ENCODE data around the gene TMEM178A. TPM values are rescaled to one million over a fixed set of nuclear protein-coding genes. Genes with fewer than 3 reads are reported as not detected.

TMEM178A gene
- total RNA-seq, 1 donor from 2014 or later: 28.7 TPM

DNA sequence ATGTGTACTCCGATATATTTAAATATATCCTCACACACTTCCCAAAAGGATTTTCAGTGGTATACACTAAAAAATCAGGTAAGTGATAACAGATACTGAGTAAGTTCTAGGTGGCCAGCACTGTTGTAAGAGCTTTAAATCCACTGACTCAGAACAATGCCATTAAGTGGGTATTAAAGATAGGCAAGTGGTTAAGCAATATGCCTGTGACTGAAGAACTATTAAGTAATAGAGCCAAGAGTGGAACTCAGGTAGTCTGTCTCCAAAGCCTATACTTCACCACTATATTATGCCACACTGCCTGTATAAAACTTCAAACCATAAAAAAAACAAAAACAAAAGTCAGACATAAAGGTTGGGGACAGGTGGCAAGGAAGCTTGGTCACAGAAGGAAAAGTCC lies 76.2 kb downstream of the TMEM178A start:
- FAIRE-seq: no peak
- H3K4me2 ChIP-seq (ENCODE audit: low read length): no peak overlapping the region

DNA sequence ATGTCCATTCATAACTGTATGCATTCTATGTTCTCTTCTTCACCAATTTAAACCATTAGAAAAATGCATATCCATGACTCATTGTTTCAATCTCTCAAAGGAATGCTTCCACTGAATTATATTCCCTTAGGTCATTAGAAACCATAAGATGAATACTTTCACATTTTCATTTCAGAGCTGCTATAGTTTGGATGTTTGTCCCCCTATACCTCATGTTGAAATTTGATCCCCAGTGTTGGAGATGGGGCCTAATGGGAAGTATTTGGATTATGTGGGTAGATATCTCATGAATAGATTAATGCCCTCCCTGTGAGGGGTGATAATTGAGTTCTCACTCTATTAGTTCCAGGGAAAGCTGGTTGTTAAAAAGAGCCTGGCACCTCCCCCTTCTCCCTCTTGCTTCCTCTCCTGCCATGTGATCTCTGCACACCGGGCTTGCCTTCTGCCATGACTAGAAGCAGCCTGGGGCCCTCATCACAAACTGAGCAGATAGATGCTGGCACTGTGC lies 77.6 kb downstream of the TMEM178A start:
- Histone ChIP-seq H3K9me3 (ENCODE audit: insufficient read depth, low read depth, low read length) (no peaks in the 10 kb centered on the region), H3K9ac (ENCODE audit: low read length) (peak overlapping the region; percentile 25), H4K20me1 (ENCODE audit: insufficient read depth, low read length) (no peaks in the 10 kb centered on the region), H3K27me3 (ENCODE audit: insufficient read depth, low read length) (no peaks in the 10 kb centered on the region), H3K36me3 (ENCODE audit: insufficient read depth, low read length) (peaks cover 7% of the 10 kb centered on the region), H3K4me3 (ENCODE audit: insufficient read depth, low read depth, low read length) (no peak overlapping the region), H3K4me2 (ENCODE audit: low read length) (peak overlapping the region; percentile 52), H3K27ac (ENCODE audit: low read depth, low read length) (peak overlapping the region; percentile 69), H3K4me1 (ENCODE audit: insufficient read depth, low read length) (peaks cover 18% of the 10 kb centered on the region), H2AFZ (ENCODE audit: low read depth, low read length) (no peak overlapping the region), H3K79me2 (ENCODE audit: insufficient read depth, low read length) (no peaks in the 10 kb centered on the region)
- no peaks in the 10 kb centered on the region for H3K27me3 Mint-ChIP-seq (ENCODE audit: low read depth, unreplicated experiment)
- peaks cover 33% of the 10 kb centered on the region for H3K4me1 Mint-ChIP-seq (ENCODE audit: low read depth, unreplicated experiment)
- FAIRE-seq: peak; percentile 9
- peak overlapping the region; percentile 73 for H3K27ac Mint-ChIP-seq (ENCODE audit: unreplicated experiment)
- H3K36me3 Mint-ChIP-seq (ENCODE audit: low read depth, unreplicated experiment): peaks cover 10% of the 10 kb centered on the region
- TF ChIP-seq, protein P1, sequence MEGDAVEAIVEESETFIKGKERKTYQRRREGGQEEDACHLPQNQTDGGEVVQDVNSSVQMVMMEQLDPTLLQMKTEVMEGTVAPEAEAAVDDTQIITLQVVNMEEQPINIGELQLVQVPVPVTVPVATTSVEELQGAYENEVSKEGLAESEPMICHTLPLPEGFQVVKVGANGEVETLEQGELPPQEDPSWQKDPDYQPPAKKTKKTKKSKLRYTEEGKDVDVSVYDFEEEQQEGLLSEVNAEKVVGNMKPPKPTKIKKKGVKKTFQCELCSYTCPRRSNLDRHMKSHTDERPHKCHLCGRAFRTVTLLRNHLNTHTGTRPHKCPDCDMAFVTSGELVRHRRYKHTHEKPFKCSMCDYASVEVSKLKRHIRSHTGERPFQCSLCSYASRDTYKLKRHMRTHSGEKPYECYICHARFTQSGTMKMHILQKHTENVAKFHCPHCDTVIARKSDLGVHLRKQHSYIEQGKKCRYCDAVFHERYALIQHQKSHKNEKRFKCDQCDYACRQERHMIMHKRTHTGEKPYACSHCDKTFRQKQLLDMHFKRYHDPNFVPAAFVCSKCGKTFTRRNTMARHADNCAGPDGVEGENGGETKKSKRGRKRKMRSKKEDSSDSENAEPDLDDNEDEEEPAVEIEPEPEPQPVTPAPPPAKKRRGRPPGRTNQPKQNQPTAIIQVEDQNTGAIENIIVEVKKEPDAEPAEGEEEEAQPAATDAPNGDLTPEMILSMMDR (IDR thresholded peaks at IDR 0.05; ENCODE audit: insufficient read depth, low read depth, low read length): no peak
- no peak for TF ChIP-seq EZH2 (IDR thresholded peaks at IDR 0.05; ENCODE audit: insufficient read depth, low read length)
- peak; percentile 70 for DNase-seq (ENCODE audit: low read depth)
- no peak overlapping the region for H3K4me3 Mint-ChIP-seq (ENCODE audit: unreplicated experiment)
- no peaks in the 10 kb centered on the region for H3K9me3 Mint-ChIP-seq (ENCODE audit: unreplicated experiment)

More for the DNA sequence above, 76.2 kb downstream of the TMEM178A start:
- Histone ChIP-seq H3K27me3 (ENCODE audit: insufficient read depth, low read length) (no peaks in the 10 kb centered on the region), H2AFZ (ENCODE audit: low read depth, low read length) (no peak overlapping the region), H3K4me3 (ENCODE audit: insufficient read depth, low read depth, low read length) (no peak overlapping the region), H3K9ac (ENCODE audit: low read length) (no peak overlapping the region), H3K79me2 (ENCODE audit: insufficient read depth, low read length) (no peaks in the 10 kb centered on the region), H3K27ac (ENCODE audit: low read depth, low read length) (no peak overlapping the region), H3K36me3 (ENCODE audit: insufficient read depth, low read length) (peaks cover 7% of the 10 kb centered on the region), H4K20me1 (ENCODE audit: insufficient read depth, low read length) (no peaks in the 10 kb centered on the region), H3K4me1 (ENCODE audit: insufficient read depth, low read length) (peaks cover 32% of the 10 kb centered on the region), H3K9me3 (ENCODE audit: insufficient read depth, low read depth, low read length) (no peaks in the 10 kb centered on the region)
- Mint-ChIP-seq H3K27ac (ENCODE audit: unreplicated experiment) (no peak overlapping the region), H3K9me3 (ENCODE audit: unreplicated experiment) (peaks cover 1% of the 10 kb centered on the region), H3K4me1 (ENCODE audit: low read depth, unreplicated experiment) (peaks cover 46% of the 10 kb centered on the region), H3K4me3 (ENCODE audit: unreplicated experiment) (no peak overlapping the region), H3K36me3 (ENCODE audit: low read depth, unreplicated experiment) (peaks cover 6% of the 10 kb centered on the region), H3K27me3 (ENCODE audit: low read depth, unreplicated experiment) (no peaks in the 10 kb centered on the region)
- no peak for DNase-seq (ENCODE audit: low read depth)
- TF ChIP-seq, protein P1 (IDR thresholded peaks at IDR 0.05; ENCODE audit: insufficient read depth, low read depth, low read length): no peak
- TF ChIP-seq EZH2 (IDR thresholded peaks at IDR 0.05; ENCODE audit: insufficient read depth, low read length): no peak

DNA sequence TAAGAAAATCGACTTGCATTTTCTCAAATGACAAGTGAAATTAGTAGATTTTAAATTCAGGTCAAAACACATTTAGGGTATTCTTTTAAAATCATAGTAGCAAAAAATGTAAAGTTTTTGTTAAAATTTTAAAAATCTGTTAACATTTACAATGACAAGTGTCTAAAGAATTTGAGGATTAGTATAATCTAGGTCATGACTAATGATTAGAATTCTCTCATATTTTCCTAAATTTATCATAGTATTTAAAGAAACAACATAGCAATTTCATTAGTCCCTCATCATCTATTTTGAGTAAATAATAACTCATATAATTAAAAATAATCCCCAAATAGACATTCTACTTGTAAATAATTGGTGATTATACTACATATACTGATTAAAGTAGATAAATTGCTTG lies 89.7 kb downstream of the TMEM178A start:
- H4K20me1 ChIP-seq (ENCODE audit: insufficient read depth, low read length): no peaks in the 10 kb centered on the region
- H3K27me3 Mint-ChIP-seq (ENCODE audit: low read depth, unreplicated experiment): no peaks in the 10 kb centered on the region
- peaks cover 31% of the 10 kb centered on the region for H3K36me3 ChIP-seq (ENCODE audit: insufficient read depth, low read length)
- no peak overlapping the region for H3K4me2 ChIP-seq (ENCODE audit: low read length)
- no peaks in the 10 kb centered on the region for H3K4me1 Mint-ChIP-seq (ENCODE audit: low read depth, unreplicated experiment)
- H3K4me3 ChIP-seq (ENCODE audit: insufficient read depth, low read depth, low read length): no peak overlapping the region
- no peak overlapping the region for H3K27ac Mint-ChIP-seq (ENCODE audit: unreplicated experiment)
- no peak overlapping the region for H2AFZ ChIP-seq (ENCODE audit: low read depth, low read length)
- H3K36me3 Mint-ChIP-seq (ENCODE audit: low read depth, unreplicated experiment): peaks cover 17% of the 10 kb centered on the region
- H3K9me3 Mint-ChIP-seq (ENCODE audit: unreplicated experiment): no peaks in the 10 kb centered on the region
- no peaks in the 10 kb centered on the region for H3K9me3 ChIP-seq (ENCODE audit: insufficient read depth, low read depth, low read length)
- H3K9ac ChIP-seq (ENCODE audit: low read length): no peak overlapping the region
- FAIRE-seq: no peak
- no peak overlapping the region for H3K4me3 Mint-ChIP-seq (ENCODE audit: unreplicated experiment)
- no peaks in the 10 kb centered on the region for H3K4me1 ChIP-seq (ENCODE audit: insufficient read depth, low read length)
- H3K79me2 ChIP-seq (ENCODE audit: insufficient read depth, low read length): no peaks in the 10 kb centered on the region
- DNase-seq (ENCODE audit: low read depth): no peak
- H3K27me3 ChIP-seq (ENCODE audit: insufficient read depth, low read length): no peaks in the 10 kb centered on the region
- no peak for TF ChIP-seq EZH2 (IDR thresholded peaks at IDR 0.05; ENCODE audit: insufficient read depth, low read length)
- TF ChIP-seq, protein P1 (IDR thresholded peaks at IDR 0.05; ENCODE audit: insufficient read depth, low read depth, low read length): no peak
- H3K27ac ChIP-seq (ENCODE audit: low read depth, low read length): no peak overlapping the region
